Stimulated activated CD4-positive, alpha-beta T cell treated with anti-CD3 and anti-CD28 coated beads, Interleukin-1b, Interleukin-23, amount 100 ng/mL, for 48 hours (primary cell): Measurements from ENCODE around the gene PBX3.
"Not testable (repeated sequence)": the region's sequence is repeated elsewhere in the genome, so short reads cannot be mapped to it uniquely, and the experiment has no call there.

Source experiments
- DNase-seq: peaks from one replicate; pipeline ENCODE4 v3.0.0-alpha.2; 2020

PBX3 gene

DNA sequence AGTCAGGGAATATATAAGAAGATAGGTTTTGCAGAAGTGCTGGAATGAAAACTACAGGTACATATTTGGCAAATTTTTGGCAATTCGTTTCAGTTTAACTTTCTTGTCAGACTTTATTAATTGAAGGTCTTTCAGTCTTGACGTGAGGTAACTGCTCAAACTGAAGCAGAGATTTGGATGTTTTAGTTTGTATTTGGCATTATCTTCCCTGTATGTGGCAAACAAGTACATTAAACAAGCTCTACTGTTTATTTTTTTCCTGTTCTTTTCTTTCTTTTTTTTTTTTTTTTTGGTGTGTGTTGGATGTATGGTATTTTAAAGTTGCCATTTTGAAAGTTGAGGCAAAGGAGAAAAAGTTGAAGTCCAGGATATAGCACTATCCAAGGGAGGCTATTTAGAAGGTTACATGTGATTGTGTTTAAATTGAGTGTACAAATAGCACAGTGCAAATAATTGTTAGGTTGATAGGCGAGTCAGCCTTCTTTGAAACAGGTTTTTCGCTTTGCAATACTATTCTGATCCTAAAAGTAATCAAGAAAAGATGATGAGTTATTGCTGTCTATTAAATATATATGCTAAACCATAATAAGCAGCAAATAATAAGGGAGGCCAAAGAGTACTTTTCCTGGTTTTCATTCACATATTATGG is 2.2 kb downstream of the PBX3 start:
- no peak for DNase-seq

DNA sequence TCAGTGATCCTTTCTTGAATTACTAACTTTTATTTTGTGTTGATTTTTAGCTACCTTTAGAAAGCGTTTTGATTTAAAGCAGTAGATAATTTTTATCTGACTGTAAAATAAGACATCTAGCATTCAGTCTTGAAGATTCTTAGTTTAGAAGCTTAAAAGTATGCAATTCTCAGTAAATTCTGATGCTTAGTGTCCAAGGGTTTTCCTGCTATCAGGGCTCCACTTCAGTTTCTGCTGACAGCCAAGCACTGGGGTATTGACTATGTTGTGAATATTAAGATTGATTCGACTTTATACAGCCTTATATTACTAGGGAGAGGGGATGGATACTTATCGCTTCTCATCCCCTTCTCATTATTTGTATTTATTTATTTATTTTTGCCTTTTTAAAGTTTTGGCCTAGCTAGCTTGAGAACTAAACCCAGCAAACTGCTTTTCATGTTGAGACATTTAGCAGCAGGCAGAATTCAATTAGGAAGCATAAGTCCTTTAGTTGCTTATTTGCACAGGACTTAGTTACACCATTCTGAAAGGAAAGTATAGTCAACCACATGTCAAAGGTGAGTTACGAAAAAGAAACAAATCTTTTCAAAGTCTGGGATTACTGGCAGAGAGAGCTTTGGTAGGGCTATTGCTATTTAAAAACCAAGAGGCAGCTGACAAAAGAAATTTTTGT is 2.9 kb downstream of the PBX3 start:
- no peak for DNase-seq

DNA sequence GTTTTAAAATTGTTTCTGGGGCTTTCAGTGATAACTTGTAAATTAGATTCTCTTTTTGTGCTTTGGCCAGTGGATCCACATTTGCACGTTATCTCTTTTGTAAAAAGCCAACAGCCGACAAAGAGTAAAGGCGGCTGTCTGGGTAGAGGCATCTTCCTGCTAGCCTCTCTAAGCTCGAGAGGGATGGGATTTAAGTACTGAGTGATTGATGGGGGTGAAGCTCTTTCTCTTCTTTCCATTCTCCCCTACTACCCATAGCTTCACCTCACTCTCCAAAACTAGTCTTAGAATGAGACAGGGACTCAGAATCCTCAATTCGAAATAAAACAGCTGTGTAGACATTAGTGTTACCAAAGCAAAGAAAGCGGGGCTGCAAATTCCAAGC is 3.4 kb downstream of the PBX3 start:
- no peak for DNase-seq

DNA sequence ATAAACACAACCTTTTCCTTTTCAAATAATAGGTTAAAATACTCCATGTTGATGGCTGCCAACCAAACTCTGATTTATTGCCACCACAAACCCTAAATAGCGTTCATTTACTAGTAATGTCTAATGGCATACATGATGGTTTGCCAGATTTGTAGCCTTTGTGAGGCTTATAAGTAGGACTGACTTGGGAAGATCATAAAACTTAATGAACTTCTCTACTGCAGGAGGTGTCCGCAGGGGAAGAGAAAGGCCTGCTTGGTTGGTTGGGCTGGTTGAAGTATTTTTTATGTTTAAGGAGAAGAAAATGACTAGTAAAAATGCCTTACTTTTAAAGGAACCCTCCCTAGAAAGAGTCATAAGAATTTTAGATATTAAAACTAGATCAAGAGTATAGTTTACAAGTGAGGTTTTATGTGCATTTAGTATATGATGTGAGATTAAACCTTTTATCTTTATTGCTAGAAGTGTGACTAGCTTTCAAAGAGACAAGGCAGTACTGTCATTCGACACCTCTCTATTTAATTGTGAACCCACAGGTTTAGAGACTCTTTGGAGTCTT is 5.0 kb downstream of the PBX3 start:
- DNase-seq: no peak

DNA sequence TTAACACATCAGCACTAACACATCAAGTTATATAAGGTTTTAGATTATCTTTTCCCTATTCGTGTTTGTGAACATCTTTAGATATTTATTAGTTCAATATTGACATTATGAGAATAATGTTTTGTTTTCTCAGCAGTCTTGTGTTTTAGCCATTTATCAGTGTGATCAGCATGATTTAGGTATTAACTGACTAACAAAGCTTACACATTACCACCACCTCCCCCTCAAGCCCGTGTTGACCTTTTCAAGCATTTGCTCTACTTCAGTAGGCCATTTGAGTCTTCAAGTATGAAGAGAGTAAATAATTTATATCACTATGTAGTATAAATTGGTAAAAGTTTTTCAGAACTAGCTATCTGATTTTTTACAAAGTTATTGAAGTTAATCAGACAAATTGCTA is 6.9 kb downstream of the PBX3 start:
- DNase-seq: no peak

DNA sequence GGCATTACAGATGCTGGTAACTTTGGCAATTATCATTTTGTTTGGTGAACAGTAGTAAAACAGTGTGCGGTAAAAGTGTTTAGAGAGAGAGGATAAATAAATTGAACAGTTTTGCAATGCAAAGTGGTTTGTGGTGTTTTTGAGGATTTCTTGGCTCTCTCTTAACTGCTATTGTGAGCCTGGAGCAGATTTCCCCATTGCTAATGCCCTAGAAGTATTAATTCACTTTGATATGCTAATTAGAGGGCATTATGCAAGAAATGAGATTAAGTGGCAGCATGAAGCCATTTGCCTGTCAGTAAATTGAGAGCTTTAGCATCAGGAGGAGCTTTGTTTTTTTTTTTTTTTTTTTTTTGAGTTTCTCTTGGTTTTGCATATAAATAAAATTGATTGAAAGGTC is 8.2 kb downstream of the PBX3 start:
- no peak for DNase-seq

DNA sequence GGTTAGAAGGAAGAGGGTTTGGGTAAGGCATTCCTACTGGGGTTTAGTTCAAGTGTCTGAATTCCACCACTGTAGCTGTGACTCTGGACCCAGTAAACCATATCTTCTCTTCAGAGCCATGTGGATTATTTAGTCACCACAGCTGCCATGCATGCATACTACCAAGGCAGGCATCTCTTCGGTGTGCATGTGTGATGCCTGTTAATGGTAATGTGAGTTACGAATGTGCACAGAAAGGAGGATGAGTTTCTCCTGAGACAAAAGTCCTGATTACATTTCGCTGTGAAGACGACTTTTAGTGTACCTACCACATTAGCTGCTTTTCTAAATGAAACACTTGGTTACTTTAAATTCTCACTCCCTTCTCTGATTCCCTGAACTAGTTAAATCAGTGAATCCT is 9.3 kb downstream of the PBX3 start:
- no peak for DNase-seq

DNA sequence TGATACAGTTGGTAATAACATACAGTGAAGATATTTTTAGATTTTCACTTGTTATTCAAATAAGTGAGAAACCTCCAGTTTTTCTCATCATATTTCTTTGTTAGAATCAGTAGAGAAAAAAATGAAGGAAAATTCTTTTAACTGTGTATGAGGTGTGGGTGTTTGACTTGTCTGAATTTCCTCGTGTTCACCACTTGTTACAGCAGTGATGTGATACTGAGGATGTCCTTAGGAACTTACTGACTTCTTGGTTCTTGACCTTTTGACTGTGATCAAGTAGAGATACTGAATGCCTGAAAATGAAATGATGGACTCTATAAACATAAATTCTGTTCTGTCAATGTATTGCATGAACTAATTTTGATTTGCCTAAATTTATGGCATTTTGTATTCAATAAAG is 10.7 kb downstream of the PBX3 start:
- DNase-seq: no peak

DNA sequence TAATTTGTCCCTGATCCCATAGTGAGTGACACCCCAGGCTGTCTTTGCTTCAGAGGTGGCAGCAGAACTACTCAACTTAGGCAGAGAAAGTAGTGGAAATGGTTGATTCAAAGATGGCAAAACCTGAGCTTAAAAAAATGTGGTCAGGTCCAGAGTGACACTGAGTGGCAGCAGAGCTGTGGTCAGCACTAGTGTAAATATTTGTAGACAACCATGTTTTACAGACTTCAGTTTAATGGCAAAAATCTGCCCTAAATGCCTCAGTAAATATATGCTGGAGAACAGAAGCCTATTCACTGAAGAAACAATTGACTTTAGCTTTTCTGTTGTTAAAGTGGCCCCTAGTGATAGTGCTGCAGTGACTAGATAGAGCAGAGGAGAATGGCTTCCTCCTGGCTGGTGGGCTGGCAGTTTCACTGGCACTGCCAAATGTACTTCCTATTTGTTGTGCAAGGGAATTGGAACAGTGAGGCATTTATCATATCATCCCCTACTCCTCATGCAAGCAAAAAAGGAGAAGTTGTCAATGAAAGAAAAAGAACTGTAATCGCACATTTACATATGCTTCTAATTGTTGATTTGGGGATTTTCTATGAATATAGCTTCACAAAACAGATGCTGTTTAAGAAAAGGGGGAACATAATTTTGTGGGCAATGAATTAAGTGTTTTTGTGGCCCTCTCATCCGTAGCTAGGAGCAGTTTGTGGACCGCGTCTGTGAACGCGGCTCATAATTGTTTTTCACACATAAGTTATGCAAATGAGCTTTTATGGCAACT is 12.0 kb downstream of the PBX3 start:
- no peak for DNase-seq

DNA sequence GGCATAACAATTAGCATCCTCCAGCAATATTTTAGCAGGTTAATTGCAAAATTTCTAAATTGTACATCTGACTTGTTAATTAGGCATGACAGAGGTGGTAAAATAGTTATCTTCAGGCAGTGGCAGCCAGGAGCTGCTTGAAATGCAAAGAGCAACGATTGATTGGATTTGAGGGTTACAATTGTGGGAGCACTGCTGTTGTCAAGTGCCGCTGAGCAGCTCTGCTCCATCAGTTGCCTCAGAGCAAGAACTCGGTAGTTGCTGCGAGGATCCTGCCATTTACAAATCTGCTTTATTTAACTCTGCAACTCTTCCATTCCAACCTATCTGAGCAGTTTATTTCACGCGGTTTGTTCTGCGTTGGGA is 12.6 kb downstream of the PBX3 start:
- DNase-seq: no peak

DNA sequence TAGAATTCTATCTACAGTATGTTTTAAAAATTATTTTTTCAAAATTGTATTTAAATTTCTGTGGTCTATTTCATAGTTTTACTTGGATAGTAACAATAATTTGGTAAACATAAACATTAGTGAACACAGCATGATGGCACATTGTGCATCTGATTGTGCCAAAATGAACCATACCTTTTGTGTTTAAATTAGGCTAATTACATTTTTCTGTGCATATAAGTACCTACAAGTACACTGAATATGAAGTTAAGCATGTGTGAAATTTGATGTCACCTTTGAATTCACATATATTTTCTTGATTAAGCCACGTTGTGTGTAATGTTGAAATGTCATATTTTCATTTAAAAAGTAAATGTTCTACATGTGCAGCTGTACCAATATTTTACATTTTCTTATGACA is 13.4 kb downstream of the PBX3 start:
- no peak for DNase-seq

DNA sequence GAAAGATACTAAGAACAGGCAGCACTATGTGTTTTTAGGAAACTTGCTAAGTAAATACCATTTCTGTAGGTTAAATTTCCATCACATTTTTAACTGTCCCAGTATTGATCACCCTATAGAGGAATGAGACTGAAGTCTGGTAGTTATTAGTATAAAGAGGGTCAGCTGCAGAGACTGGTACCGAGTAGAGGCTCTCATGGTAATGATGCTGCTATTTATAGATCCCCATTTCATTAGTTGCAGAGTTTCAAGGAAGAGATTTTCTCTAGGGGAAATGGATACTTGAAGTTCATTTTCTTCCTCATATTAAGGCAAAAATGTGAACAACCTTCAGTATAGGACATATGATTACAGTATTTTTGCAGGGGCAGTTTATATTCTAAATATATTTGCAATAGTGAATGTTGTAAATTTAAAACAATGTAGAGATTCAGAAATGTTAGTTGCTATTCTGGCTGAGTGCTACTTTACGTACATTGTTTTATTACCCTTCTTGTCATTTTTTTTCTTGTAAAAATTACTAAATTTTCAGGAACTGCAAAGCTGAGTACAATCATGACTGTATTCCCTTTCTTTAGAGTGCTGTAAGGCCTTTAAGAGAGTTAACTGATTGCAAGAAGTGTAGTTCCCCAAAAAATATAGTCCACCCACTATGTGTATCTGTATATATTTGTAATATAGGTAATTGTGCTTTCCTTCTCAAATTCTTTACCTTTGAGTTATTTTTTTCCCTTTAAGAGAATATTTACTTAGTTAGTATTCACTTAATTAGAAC is 14.7 kb downstream of the PBX3 start:
- DNase-seq: no peak

DNA sequence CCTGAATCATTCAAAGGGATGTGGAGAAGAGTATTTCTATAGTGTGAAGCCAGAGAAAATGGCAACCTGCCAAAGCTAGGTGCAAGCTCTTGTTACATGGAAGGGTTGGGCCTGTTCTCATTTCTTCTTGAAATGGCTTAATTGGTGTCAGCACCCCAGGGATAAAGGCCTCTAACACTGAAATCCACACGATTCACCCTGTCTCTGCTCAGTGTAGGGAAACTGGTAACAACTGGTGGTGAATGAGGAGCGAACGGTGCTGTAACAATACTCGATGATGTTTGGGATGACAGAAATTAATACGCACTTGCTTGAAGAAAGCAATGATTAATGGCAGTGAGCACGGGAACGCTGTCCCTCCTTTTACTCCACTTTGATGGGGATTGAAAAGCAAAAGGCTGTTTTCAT is 16.2 kb downstream of the PBX3 start:
- no peak for DNase-seq

DNA sequence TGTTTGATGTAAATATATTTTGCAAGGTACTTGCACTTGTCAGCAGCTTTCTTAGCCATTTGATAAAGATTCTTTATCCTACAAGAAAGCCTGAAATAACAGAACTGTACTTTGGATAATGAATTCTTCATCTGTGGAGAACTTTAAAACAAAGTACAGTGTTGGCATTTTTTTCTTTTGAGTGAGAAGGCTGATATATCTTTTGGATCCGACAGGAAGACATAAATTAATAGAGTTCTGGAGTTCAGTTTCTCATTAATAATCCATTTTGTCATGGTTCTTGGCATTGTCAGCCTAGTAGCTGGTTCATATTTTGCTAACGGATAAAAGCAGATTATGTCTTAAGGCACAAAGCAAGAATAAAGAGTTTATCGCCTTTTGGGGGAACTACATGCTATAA is 17.0 kb downstream of the PBX3 start:
- DNase-seq: no peak

DNA sequence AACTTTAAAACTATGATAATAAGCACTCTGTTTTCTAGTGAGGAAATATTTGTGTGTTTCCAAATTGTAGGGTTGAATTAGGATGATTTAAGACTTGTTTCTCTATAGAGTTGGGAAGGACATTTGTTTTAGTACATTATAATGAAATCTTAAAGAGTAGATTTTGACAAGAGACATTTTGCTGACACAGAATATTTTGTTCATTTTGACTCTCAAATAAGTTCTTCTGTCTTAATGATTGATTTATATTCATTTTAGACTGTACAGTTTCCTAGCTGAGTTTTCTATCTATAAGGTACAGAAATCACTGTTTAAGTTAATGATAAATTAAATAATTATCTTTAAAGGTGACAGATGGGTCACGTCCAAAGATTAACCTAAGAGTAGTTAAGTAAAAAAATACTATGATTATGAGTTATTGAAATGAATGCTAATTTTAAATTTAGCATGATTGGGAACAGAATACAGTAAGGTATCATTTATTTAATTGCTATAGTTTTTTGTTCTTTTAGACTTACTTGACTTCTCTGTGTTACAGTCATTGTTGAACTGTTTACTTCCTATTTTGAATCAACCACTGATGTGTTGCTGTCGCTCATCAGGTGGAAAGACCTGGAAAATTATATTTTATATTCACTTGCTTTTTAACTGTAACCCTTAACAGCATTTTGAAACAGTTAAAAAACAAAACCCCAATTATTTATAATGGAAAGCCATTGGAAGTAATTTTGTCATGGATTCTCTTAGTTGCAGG is 19.5 kb downstream of the PBX3 start:
- DNase-seq: no peak

DNA sequence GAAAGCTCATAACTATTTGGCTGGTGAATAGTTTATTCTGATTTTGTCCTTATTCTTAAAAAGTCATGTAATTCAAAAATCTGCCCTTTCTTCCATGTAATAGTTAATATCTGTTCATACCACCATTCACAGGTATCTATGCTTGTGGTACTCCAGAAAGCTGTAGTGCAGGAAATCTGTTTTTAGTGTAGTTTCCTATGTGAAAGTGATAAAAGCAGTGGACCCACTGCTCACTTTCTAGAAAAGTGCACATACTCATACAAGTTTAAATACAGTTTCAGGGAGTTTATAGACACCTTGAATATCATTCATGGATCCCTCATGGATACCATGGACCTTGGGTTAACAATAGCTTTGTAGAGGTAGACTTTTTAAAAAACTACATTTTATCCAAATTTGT is 20.2 kb downstream of the PBX3 start:
- DNase-seq: no peak

DNA sequence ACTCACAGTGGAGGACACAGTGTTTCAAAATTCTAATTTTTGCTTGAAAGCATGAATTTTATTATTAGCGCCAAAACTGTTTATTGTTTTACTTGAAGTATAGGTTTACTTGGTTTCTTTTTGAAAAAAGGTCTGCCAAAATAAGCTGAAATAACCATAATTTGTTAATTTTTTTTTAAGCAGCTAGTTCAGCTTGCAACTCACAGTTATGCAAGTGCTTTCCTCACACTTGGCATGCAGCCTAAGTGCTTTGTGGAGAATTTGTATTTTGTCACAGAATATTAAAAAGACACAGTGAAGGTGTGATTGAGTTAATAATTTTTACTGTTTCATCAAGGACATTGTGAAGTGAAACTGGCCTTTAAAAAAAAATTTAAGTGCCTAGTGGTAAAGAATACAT is 21.6 kb downstream of the PBX3 start:
- no peak for DNase-seq

DNA sequence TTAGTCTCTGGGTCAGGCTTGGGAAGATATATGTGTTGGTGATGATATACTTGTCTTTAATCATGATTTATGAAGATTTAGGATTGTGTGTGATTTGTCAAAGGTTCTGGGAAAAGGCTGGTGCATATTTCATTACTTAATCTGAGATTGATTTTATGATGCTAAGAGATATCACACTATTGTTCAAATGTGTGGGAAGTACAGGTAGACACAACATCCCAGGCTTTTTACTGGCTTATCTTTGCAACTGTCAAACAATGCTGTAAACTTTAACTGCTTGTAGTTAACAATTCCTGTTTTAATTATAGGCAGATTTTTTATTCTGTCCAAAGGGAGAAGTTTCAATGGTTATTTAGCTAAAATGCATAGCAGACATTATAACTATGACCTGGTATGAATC is 23.9 kb downstream of the PBX3 start:
- no peak for DNase-seq

DNA sequence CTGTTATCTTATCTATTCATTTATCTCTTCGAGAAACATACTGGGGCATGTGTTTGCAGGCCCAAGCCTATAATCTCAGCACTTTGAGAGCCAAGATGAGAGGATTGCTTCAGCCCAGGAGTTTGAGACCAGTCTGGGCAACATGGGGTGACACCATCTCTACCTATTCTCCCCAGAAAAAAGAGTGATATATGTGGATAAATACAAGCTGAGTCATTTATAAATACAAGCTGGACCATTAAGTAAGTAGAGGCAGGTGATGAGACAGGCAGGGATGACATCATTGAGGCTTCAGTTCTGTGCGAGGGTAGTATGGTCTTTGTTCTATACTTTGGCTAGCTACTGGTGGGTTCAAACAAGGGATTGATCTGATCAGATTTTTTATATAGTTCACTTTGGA is 25.6 kb downstream of the PBX3 start:
- no peak for DNase-seq

DNA sequence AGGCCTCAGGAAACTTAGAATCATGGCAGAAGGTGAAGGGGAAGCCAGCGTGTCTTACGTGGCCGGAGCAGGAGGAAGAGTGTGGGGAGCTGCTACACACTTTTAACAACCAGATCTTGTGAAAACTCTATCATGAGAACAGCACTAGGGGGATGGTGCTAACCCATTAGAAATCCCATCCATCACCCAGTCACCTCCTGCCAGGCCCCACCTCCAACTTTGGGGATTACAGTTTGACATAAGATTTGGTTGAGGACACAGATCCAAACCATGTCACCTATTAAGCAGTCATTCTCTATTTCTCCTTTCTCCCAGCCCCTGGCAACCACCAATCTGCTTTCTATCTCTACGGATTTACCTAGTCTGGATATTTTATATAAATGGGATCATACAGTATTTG is 26.9 kb downstream of the PBX3 start:
- no peak for DNase-seq

DNA sequence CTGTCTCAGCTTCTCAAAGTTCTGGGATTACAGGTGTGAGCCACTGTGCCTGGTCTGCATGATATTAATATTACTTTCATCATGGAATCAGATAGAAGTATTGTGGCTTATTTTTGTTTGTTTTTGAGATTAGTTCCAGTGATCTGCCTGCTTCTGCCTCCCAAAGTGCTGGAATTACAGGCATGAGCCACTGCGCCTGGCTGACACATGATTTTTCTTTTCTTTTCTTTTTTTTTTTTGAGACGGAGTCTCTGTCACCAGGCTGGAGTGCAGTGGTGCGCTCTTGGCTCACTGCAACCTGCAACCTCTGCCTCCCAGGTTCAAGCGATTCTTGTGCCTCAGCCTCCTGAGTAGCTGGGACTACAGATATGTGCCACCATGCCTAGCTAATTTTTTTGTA is 29.6 kb downstream of the PBX3 start:
- not testable (repeated sequence) for DNase-seq

DNA sequence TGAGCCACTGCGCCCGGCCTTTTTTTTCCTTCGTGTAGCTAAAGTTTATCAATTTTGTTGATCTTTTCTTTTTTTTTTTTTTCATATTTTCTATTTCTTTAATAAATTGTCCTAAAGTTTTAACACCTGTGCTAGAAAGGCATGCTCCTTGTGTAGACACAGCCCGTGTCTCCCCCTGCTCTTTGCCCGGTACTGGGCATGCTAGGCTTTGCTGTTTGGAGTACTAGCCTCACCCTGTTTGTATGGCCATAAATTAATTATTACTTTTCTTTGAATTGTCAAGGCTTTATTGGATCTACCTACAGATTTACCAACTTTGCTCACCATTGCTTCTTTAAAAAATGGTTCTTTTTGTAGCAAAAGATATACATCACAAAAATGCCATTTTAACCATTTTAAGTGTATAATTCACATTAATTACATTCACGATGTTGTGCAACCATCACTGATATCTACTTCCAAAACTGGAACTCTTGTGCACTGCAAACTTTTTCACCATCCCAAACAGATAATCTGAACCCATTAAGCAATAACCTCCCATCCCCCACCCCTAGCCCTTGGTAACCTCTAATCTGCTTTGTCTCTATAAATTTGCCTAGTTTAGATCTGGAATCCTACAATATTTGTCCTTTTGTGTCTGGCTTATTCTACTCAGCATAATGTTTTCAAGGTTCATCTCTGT is 31.5 kb downstream of the PBX3 start:
- not testable (repeated sequence) for DNase-seq
